Measurements from ENCODE around the gene CACYBP.

CACYBP gene

DNA sequence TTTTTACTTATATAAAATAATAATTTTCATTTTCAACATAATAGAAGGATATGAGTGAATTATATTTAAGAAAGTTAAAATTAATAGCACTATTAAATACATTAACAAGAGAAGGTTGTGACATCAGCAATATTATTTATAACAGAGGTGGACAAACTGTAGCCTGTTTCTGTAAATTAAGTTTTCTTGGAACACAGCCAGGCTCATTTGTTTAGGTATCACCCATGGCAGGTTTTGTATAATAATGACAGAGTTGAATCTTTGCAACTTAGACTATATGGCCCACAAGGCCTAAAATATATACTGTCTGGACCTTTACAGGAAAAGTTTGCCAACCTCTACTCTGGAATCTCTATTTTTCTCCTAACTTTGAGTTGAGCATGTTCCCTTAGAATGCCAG is 42.8 kb upstream of the CACYBP start:
- DNase-seq = no peak
- H3K9me3 ChIP-seq = no peaks in the 10 kb centered on the region
- TF ChIP-seq, protein P1, sequence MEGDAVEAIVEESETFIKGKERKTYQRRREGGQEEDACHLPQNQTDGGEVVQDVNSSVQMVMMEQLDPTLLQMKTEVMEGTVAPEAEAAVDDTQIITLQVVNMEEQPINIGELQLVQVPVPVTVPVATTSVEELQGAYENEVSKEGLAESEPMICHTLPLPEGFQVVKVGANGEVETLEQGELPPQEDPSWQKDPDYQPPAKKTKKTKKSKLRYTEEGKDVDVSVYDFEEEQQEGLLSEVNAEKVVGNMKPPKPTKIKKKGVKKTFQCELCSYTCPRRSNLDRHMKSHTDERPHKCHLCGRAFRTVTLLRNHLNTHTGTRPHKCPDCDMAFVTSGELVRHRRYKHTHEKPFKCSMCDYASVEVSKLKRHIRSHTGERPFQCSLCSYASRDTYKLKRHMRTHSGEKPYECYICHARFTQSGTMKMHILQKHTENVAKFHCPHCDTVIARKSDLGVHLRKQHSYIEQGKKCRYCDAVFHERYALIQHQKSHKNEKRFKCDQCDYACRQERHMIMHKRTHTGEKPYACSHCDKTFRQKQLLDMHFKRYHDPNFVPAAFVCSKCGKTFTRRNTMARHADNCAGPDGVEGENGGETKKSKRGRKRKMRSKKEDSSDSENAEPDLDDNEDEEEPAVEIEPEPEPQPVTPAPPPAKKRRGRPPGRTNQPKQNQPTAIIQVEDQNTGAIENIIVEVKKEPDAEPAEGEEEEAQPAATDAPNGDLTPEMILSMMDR (IDR thresholded peaks at IDR 0.05) = no peak
- peaks cover 0 to 19% (median 10%) of the 10 kb centered on the region in 4 donors for H3K4me1 ChIP-seq
- H3K27ac ChIP-seq = no peak overlapping the region
- H3K4me3 ChIP-seq = no peak overlapping the region
- H3K36me3 ChIP-seq = no peaks in the 10 kb centered on the region
- intact Hi-C loops (cut with DNase I; ENCODE audit: low total_unique reads) = no loop called here
- H3K27me3 ChIP-seq = no peaks in the 10 kb centered on the region

DNA sequence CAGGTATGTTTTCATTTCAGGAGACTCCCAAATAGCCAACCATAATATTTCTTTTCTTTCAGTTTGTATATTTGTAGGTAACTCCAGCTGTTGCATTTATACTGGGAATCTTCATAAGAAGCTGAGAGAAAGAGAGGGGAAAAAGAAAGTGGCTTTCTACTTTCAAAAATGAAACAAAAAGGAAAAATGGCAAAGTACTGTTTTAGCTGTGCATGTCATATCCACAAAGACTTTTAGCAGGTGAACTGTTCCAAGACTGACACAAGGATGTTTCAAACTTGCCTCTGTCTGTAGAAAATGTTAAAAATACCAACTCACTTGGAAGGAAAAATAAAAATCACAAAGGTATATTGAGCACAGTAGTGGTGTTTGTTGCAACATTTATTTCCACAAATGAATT is 41.9 kb upstream of the CACYBP start:
- no peaks in the 10 kb centered on the region for H3K36me3 ChIP-seq
- intact Hi-C loops (cut with DNase I; ENCODE audit: low total_unique reads) = no loop called here
- TF ChIP-seq, protein P1 (IDR thresholded peaks at IDR 0.05) = no peak
- peaks cover 0 to 22% (median 10%) of the 10 kb centered on the region in 4 donors for H3K4me1 ChIP-seq
- H3K9me3 ChIP-seq = no peaks in the 10 kb centered on the region
- H3K4me3 ChIP-seq = no peak overlapping the region
- H3K27me3 ChIP-seq = no peaks in the 10 kb centered on the region
- no peak for DNase-seq
- H3K27ac ChIP-seq = no peak overlapping the region

DNA sequence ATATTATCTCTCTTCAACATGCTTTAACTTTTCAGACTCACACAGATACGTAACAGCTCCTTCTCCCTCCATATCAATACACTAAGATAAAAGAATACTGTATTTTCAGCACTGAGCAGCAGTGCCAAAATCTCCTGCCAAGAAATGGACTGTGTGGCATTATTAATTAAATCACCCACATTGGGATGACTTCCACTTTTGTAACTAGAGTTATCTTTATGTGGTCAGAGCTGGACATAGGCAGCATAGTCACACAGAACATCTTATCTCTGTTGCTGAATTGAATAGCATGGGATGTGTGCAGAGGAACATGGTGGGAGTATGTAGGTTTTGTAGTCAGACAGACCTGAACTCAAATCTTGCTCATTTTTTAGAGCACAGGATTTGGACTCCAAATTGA is 41.4 kb upstream of the CACYBP start:
- TF ChIP-seq, protein P1 (IDR thresholded peaks at IDR 0.05) = no peak
- Histone ChIP-seq H3K9me3 (no peaks in the 10 kb centered on the region), H3K36me3 (no peaks in the 10 kb centered on the region), H3K27me3 (no peaks in the 10 kb centered on the region), H3K4me3 (no peak overlapping the region), H3K4me1 (peaks cover 0 to 27% (median 13%) of the 10 kb centered on the region in 4 donors), H3K27ac (no peak overlapping the region)
- intact Hi-C loops (cut with DNase I; ENCODE audit: low total_unique reads) = no loop called here
- no peak for DNase-seq

DNA sequence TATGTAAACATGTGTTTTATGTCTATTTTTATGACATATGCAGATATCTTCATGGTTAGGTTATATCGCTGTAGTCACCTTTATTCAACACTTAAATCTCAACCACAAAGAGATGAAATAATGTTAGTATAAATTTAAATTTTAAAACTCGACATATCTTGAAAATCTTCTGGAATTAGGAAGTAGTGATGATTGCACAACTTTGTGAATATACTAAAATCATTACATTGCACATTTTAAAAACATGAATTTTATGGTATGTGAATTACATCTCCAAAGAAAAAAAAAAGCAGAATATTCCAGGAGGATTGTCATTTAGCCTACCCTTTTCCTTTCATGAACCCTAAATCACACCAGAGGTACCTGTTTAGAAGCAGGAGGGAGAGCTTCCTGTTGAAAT is 39.4 kb upstream of the CACYBP start:
- Histone ChIP-seq H3K27ac (no peak overlapping the region), H3K4me1 (peaks cover 0 to 28% (median 17%) of the 10 kb centered on the region in 4 donors), H3K9me3 (no peaks in the 10 kb centered on the region), H3K36me3 (no peaks in the 10 kb centered on the region), H3K27me3 (no peaks in the 10 kb centered on the region), H3K4me3 (no peak overlapping the region)
- DNase-seq = no peak
- TF ChIP-seq, protein P1 (IDR thresholded peaks at IDR 0.05) = no peak
- intact Hi-C loops (cut with DNase I; ENCODE audit: low total_unique reads) = no loop called here

- Histone ChIP-seq H3K36me3 (no peaks in the 10 kb centered on the region), H3K27ac (peak overlapping the region; percentile 68 to 75), H3K9me3 (no peaks in the 10 kb centered on the region), H3K4me3 (no peak overlapping the region), H3K4me1 (peaks cover 0 to 61% (median 35%) of the 10 kb centered on the region in 4 donors), H3K27me3 (no peaks in the 10 kb centered on the region)
- intact Hi-C loops (cut with DNase I; ENCODE audit: low total_unique reads) = no loop called here
- DNase-seq = no peak
- TF ChIP-seq, protein P1 (IDR thresholded peaks at IDR 0.05) = no peak
Measured at GRCh38 chr1:174963529-174964125, 36.1 kb upstream of the CACYBP start.

Data from tibial artery (tissue), 4 donors.